Esophagus (tissue), 2 donors: ENCODE measurements around the gene MCOLN2. TPM values are rescaled to one million over a fixed set of nuclear protein-coding genes. Genes with fewer than 3 reads are reported as not detected.
"Not testable (repeated sequence)": the region's sequence is repeated elsewhere in the genome, so short reads cannot be mapped to it uniquely, and the experiment has no call there.

Source experiments
- H3K27ac ChIP-seq, 2 donors: one replicate each; pipeline ENCODE4 v1.5.1; 2013; ENCODE audit warnings: low read depth in 2 of 2, mild to moderate bottlenecking in 2 of 2, inconsistent platforms in 1 of 2, low read length in 1 of 2, moderate library complexity in 1 of 2
- H3K27me3 ChIP-seq, 2 donors: one replicate each; pipeline ENCODE4 v1.6.1; 2013; ENCODE audit warnings: low read length in 2 of 2, control low read depth in 1 of 2, mild to moderate bottlenecking in 1 of 2; ENCODE audit not compliant: insufficient read depth in 2 of 2, control insufficient read depth in 1 of 2
- H3K36me3 ChIP-seq, 2 donors: one replicate each; pipeline ENCODE4 v1.6.1; 2013; ENCODE audit warnings: low read length in 1 of 2; ENCODE audit not compliant: control insufficient read depth in 2 of 2, insufficient read depth in 2 of 2
- H3K4me1 ChIP-seq, 2 donors: one replicate each; pipeline ENCODE4 v1.6.1; 2013; ENCODE audit warnings: low read length in 1 of 2; ENCODE audit not compliant: control insufficient read depth in 2 of 2, insufficient read depth in 2 of 2
- H3K4me3 ChIP-seq, 2 donors: one replicate each; pipeline ENCODE4 v1.5.1; 2013; ENCODE audit warnings: low read length in 2 of 2, mild to moderate bottlenecking in 2 of 2, low read depth in 1 of 2, moderate library complexity in 1 of 2
- H3K9me3 ChIP-seq, 2 donors: one replicate each; pipeline ENCODE4 v1.6.1; 2013; ENCODE audit warnings: mild to moderate bottlenecking in 2 of 2, low read depth in 1 of 2, low read length in 1 of 2, moderate library complexity in 1 of 2; ENCODE audit not compliant: control insufficient read depth in 2 of 2, insufficient read depth in 1 of 2
- WGBS, 2 donors: extraction: QIAGEN DNeasy Blood & Tissue Kit; methylation state at CpG; one replicate each; pipeline ENCODE4 v1.1.7; 2013; 5-methylcytosine and 5-hydroxymethylcytosine counted together
- polyA plus RNA-seq, 2 donors: library from polyadenylated mRNA; stranded (reverse); fragments of 200-250 nt; gene quantifications; one replicate each; pipeline ENCODE4 v1.2.3, GENCODE V29; 2013
- donor health status: healthy with polysubstance abuse.
- donor health status: Bipolar disorder and iron deficiency.

Gene MCOLN2
- polyA plus RNA-seq, 2 donors = 0.79 to 1.4 TPM

DNA sequence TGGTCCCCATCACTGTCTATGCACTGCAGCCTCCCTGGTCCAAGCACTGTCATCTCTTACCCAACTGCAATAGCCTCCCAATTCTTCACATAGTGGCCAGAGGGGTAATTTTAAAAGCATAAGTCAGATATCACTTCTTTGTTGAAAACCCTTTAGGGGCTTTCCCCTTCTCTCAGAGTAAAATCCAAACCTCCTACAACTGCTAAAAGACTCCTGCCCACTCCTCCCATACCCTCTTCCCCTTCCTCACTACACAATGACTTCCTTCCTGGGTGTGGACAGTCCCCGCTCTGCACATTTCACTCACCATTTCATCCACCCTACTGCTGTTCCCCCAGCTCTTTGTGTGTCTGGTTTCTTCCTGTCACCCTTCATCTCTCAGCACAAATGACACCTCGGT, 8.3 kb downstream of the MCOLN2 start:
- Histone ChIP-seq H3K4me3 (no peak overlapping the region), H3K36me3 (no peaks in the 10 kb centered on the region), H3K27me3 (no peaks in the 10 kb centered on the region), H3K4me1 (no peaks in the 10 kb centered on the region), H3K27ac (no peak overlapping the region), H3K9me3 (no peaks in the 10 kb centered on the region)
- 60 to 77% methylated on average over 2 of the region's 2 CpGs for WGBS, 2 donors

DNA sequence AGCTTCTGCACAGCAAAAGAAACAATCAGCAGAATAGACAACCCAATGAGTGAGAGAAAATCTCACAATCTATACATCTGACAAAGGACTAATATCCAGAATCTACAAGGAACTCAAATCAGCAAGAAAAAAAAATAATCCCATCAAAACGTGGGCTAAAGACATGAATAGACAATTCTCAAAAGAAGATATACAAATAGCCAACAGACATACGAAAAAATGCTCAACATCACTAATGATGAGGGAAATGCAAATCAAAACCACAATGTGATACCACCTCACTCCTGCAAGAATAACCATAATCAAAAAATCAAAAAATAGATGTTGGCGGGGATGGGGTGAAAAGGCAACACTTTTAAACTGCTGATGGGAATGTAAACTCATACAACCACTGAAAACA, 10.4 kb downstream of the MCOLN2 start:
- not testable (repeated sequence) for H3K9me3 ChIP-seq, H3K4me3 ChIP-seq, H3K27ac ChIP-seq, H3K36me3 ChIP-seq, H3K4me1 ChIP-seq, H3K27me3 ChIP-seq
- WGBS, 2 donors = 81 to 84% methylated on average over 3 of the region's 3 CpGs

GRCh38 chr1:84985365-84985764, 11.5 kb downstream of the MCOLN2 start:
- Histone ChIP-seq H3K27me3 (no peaks in the 10 kb centered on the region), H3K9me3 (no peaks in the 10 kb centered on the region), H3K27ac (no peak overlapping the region), H3K4me1 (no peaks in the 10 kb centered on the region), H3K4me3 (no peak overlapping the region), H3K36me3 (no peaks in the 10 kb centered on the region)

GRCh38 chr1:84982395-84982794, 14.5 kb downstream of the MCOLN2 start:
- Histone ChIP-seq H3K9me3 (no peaks in the 10 kb centered on the region), H3K27me3 (no peaks in the 10 kb centered on the region), H3K36me3 (no peaks in the 10 kb centered on the region), H3K27ac (no peak overlapping the region), H3K4me1 (no peaks in the 10 kb centered on the region), H3K4me3 (no peak overlapping the region)
- 85 to 91% methylated on average over 2 of the region's 2 CpGs for WGBS, 2 donors

- no peaks in the 10 kb centered on the region for H3K36me3 ChIP-seq
- WGBS, 2 donors = 52 to 61% methylated on average over 2 of the region's 2 CpGs
- no peak overlapping the region for H3K27ac ChIP-seq
- H3K4me1 ChIP-seq = no peaks in the 10 kb centered on the region
- H3K27me3 ChIP-seq = no peaks in the 10 kb centered on the region
- H3K9me3 ChIP-seq = no peaks in the 10 kb centered on the region
- H3K4me3 ChIP-seq = no peak overlapping the region
Measured at GRCh38 chr1:84975035-84975434, 21.9 kb downstream of the MCOLN2 start.

GRCh38 chr1:84973498-84974334, 23.2 kb downstream of the MCOLN2 start:
- Histone ChIP-seq H3K9me3 (no peaks in the 10 kb centered on the region), H3K27me3 (no peaks in the 10 kb centered on the region), H3K36me3 (no peaks in the 10 kb centered on the region), H3K4me1 (no peaks in the 10 kb centered on the region), H3K27ac (no peak overlapping the region), H3K4me3 (no peak overlapping the region)
- 69 to 75% methylated on average over 7 of the region's 7 CpGs for WGBS, 2 donors

- Histone ChIP-seq H3K4me3 (no peak overlapping the region), H3K27me3 (no peaks in the 10 kb centered on the region), H3K27ac (no peak overlapping the region), H3K36me3 (no peaks in the 10 kb centered on the region), H3K9me3 (no peaks in the 10 kb centered on the region), H3K4me1 (no peaks in the 10 kb centered on the region)
- WGBS, 2 donors = 50 to 59% methylated on average over 1 of the region's 1 CpG
Measured at GRCh38 chr1:84972377-84972987, 24.4 kb downstream of the MCOLN2 start.

- Histone ChIP-seq H3K27me3 (no peaks in the 10 kb centered on the region), H3K36me3 (no peaks in the 10 kb centered on the region), H3K4me1 (no peaks in the 10 kb centered on the region), H3K9me3 (no peaks in the 10 kb centered on the region), H3K27ac (no peak overlapping the region), H3K4me3 (no peak overlapping the region)
- 77 to 79% methylated on average over 2 of the region's 2 CpGs for WGBS, 2 donors
Measured at GRCh38 chr1:84971957-84972356, 25.0 kb downstream of the MCOLN2 start.

GRCh38 chr1:84969489-84970250, 27.2 kb downstream of the MCOLN2 start:
- Histone ChIP-seq H3K4me3 (no peak overlapping the region), H3K36me3 (no peaks in the 10 kb centered on the region), H3K4me1 (no peaks in the 10 kb centered on the region), H3K9me3 (no peaks in the 10 kb centered on the region), H3K27me3 (no peaks in the 10 kb centered on the region), H3K27ac (no peak overlapping the region)
- 90 to 93% methylated on average over 7 of the region's 7 CpGs for WGBS, 2 donors
